H9 (cell line): ENCODE measurements around the gene ITGB8. TPM values are rescaled to one million over a fixed set of nuclear protein-coding genes. Genes with fewer than 3 reads are reported as not detected.

ENCODE experiments used
- DNase-seq: peaks from one replicate; pipeline ENCODE4 v3.0.0-alpha.2; 2017
- H2AFZ ChIP-seq: one replicate; pipeline ENCODE4 v1.6.1; 2013; ENCODE audit warnings: mild to moderate bottlenecking, low read length, control low read depth, moderate library complexity
- H2AK5ac ChIP-seq: 2 replicates; pipeline ENCODE4 v1.6.1; 2013; ENCODE audit warnings: low read length, control low read depth, mixed read lengths; ENCODE audit not compliant: insufficient read length
- H2BK120ac ChIP-seq: one replicate; pipeline ENCODE4 v1.6.1; 2013; ENCODE audit warnings: low read depth, mild to moderate bottlenecking, low read length, control low read depth, inconsistent platforms; ENCODE audit not compliant: poor library complexity, severe bottlenecking
- H2BK12ac ChIP-seq: 2 replicates; pipeline ENCODE4 v1.6.1; 2013; ENCODE audit warnings: low read length, control low read depth, mixed read lengths, low read depth; ENCODE audit not compliant: insufficient read length
- H2BK15ac ChIP-seq: 2 replicates; pipeline ENCODE4 v1.6.1; 2013; ENCODE audit warnings: low read depth, low read length, control low read depth
- H2BK20ac ChIP-seq: one replicate; pipeline ENCODE4 v1.6.1; 2013; ENCODE audit warnings: low read depth, mild to moderate bottlenecking, low read length, control low read depth, inconsistent platforms; ENCODE audit not compliant: poor library complexity, severe bottlenecking
- H2BK5ac ChIP-seq: 2 replicates; pipeline ENCODE4 v1.6.1; 2013; ENCODE audit warnings: low read length, control low read depth, mixed read lengths; ENCODE audit not compliant: insufficient read length
- H3K14ac ChIP-seq: 2 replicates; pipeline ENCODE4 v1.6.1; 2013; ENCODE audit warnings: low read length, control low read depth; ENCODE audit not compliant: insufficient read depth
- H3K18ac ChIP-seq: 2 replicates; pipeline ENCODE4 v1.6.1; 2013; ENCODE audit warnings: low read depth, mild to moderate bottlenecking, mixed read lengths, low read length, control low read depth; ENCODE audit not compliant: insufficient read length
- H3K23ac ChIP-seq: 2 replicates; pipeline ENCODE4 v1.6.1; 2013; ENCODE audit warnings: low read length, control low read depth, mixed read lengths, low read depth; ENCODE audit not compliant: insufficient read length
- H3K23me2 ChIP-seq: 2 replicates; pipeline ENCODE4 v1.6.1; 2013; ENCODE audit warnings: low read depth, mild to moderate bottlenecking, mixed read lengths, low read length, control low read depth; ENCODE audit not compliant: insufficient read length, poor library complexity, severe bottlenecking
- H3K27ac ChIP-seq: 2 replicates; pipeline ENCODE4 v1.5.1; 2013; ENCODE audit warnings: low read length, control low read depth, mixed read lengths, low read depth; ENCODE audit not compliant: insufficient read length
- H3K27me3 ChIP-seq: 2 replicates; pipeline ENCODE4 v1.6.1; 2013; ENCODE audit warnings: low read length, control low read depth, inconsistent platforms; ENCODE audit not compliant: insufficient read depth
- H3K4ac ChIP-seq: 2 replicates; pipeline ENCODE4 v1.6.1; 2013; ENCODE audit warnings: low read depth, mild to moderate bottlenecking, control low read depth, inconsistent platforms, low read length, moderate library complexity
- H3K4me1 ChIP-seq: 2 replicates; pipeline ENCODE4 v1.6.1; 2013; ENCODE audit warnings: low read length, control low read depth, inconsistent platforms; ENCODE audit not compliant: insufficient read depth
- H3K4me2 ChIP-seq: 2 replicates; pipeline ENCODE4 v1.6.1; 2013; ENCODE audit warnings: low read length, control low read depth, mixed read lengths; ENCODE audit not compliant: insufficient read length, insufficient read depth
- H3K56ac ChIP-seq: 2 replicates; pipeline ENCODE4 v1.6.1; 2013; ENCODE audit warnings: low read depth, mild to moderate bottlenecking, mixed read lengths, low read length, control low read depth; ENCODE audit not compliant: insufficient read length
- H3K79me1 ChIP-seq: 2 replicates; pipeline ENCODE4 v1.6.1; 2013; ENCODE audit warnings: low read depth, mild to moderate bottlenecking, moderate library complexity, low read length, control low read depth, inconsistent platforms; ENCODE audit not compliant: insufficient read depth, poor library complexity, severe bottlenecking
- H3K79me2 ChIP-seq: 2 replicates; pipeline ENCODE4 v1.6.1; 2013; ENCODE audit warnings: low read length, control low read depth, inconsistent platforms; ENCODE audit not compliant: insufficient read depth
- H3K9ac ChIP-seq: 2 replicates; pipeline ENCODE4 v1.6.1; 2013; ENCODE audit warnings: low read length, control low read depth, mixed read lengths; ENCODE audit not compliant: insufficient read length; ENCODE audit errors: extremely low read depth
- H3K9me3 ChIP-seq: one replicate; pipeline ENCODE4 v1.6.1; 2013; ENCODE audit warnings: low read depth, low read length, inconsistent platforms; ENCODE audit not compliant: control insufficient read depth
- H3T11ph ChIP-seq: one replicate; pipeline ENCODE4 v1.6.1; 2013; ENCODE audit warnings: mild to moderate bottlenecking, low read length, control low read depth, inconsistent platforms
- H4K20me1 ChIP-seq: one replicate; pipeline ENCODE4 v1.6.1; 2013; ENCODE audit not compliant: control insufficient read depth, insufficient read length, insufficient read depth
- H4K5ac ChIP-seq: 2 replicates; pipeline ENCODE4 v1.6.1; 2013; ENCODE audit warnings: low read depth, mild to moderate bottlenecking, mixed read lengths, low read length, control low read depth; ENCODE audit not compliant: insufficient read length
- H4K8ac ChIP-seq: replicated peaks from 2 replicates; pipeline ENCODE4 v1.6.1; 2013; ENCODE audit warnings: low read length, control low read depth, mixed read lengths, low read depth; ENCODE audit not compliant: insufficient read length
- H4K91ac ChIP-seq: 2 replicates; pipeline ENCODE4 v1.6.1; 2013; ENCODE audit warnings: low read depth, mild to moderate bottlenecking, moderate library complexity, mixed read lengths, low read length, control low read depth; ENCODE audit not compliant: insufficient read length
- H3K27ac Mint-ChIP-seq, 3 experiments: 2 replicates in 2 of 3; 3 replicates in 1 of 3; pipeline ENCODE4 v1.8.0; 2020 to 2021; ENCODE audit warnings: mixed read lengths in 3 of 3, mild to moderate bottlenecking in 1 of 3, moderate library complexity in 1 of 3
- H3K27me3 Mint-ChIP-seq: 2 replicates; pipeline ENCODE4 v1.8.0; 2021; ENCODE audit warnings: low read depth, mild to moderate bottlenecking, moderate library complexity, mixed read lengths
- H3K36me3 Mint-ChIP-seq, 3 experiments: 2 replicates in 2 of 3; 3 replicates in 1 of 3; pipeline ENCODE4 v1.8.0; 2020 to 2021; ENCODE audit warnings: low read depth in 3 of 3, mixed read lengths in 3 of 3; ENCODE audit not compliant: insufficient read depth in 1 of 3
- H3K4me1 Mint-ChIP-seq, 2 experiments: 2 replicates each; pipeline ENCODE4 v1.8.0; 2020; ENCODE audit warnings: mixed read lengths in 2 of 2
- H3K4me3 Mint-ChIP-seq, 2 experiments: 2 replicates in 1 of 2; 3 replicates in 1 of 2; pipeline ENCODE4 v1.8.0; 2020 to 2021; ENCODE audit warnings: mild to moderate bottlenecking in 2 of 2, mixed read lengths in 2 of 2, moderate library complexity in 1 of 2
- H3K9me3 Mint-ChIP-seq, 2 experiments: 2 replicates in 1 of 2; 3 replicates in 1 of 2; pipeline ENCODE4 v1.8.0; 2020; ENCODE audit warnings: mild to moderate bottlenecking in 2 of 2, mixed read lengths in 2 of 2, moderate library complexity in 1 of 2
- WGBS: extraction: QIAGEN DNeasy Blood & Tissue Kit; methylation state at CpG from one replicate; pipeline ENCODE4 v1.1.7; 2013; ENCODE audit warnings: missing lambda C conversion rate, low lambda C conversion rate, mixed read lengths; ENCODE audit not compliant: insufficient read length; ENCODE audit errors: extremely low coverage; 5-methylcytosine and 5-hydroxymethylcytosine counted together
- total RNA-seq: library from RNA; stranded (reverse); gene quantifications from 2 replicates; pipeline ENCODE4 v1.2.1, GENCODE V29; 2021
- TF ChIP-seq, protein P1 (sequence below): fragments of 200-600 bp; sonication (generic); conservative IDR thresholded peaks from 3 replicates; pipeline ENCODE4 v1.8.0; 2021; ENCODE audit warnings: antibody characterized with exemption, mild to moderate bottlenecking

ITGB8 gene
- total RNA-seq, 1 experiment from 2014 or later: 7.6 TPM

DNA sequence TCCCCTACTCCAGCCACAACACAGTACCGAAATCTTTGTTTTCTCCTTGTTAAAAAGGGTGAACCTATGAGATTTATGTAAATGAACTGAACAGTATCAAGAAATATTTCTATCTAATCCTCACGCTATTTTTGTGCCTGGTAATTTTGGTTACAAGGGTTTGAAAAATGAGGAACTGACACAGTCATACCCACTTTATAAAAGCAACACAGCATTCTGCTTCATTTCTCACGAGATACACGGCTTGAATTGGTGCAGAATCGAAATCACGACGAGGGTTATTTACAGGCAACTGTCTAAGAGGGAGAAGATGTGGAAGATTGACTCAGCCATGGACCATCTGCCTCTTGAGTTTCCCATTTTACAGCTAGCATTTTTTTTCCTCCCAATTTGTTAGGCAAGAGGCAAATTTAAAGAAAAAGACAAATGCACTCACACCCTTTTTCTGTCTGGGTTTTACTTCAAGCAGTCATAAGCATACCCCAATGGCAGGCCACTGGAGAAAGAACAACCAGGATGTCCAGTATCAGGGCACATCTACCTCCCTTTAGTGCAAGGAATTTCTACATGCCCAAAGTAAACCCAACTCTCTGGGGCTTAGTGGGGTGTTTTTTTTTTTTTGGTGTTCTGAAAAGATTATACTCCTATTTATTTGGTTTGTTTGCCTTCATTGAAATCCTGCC is 108.1 kb downstream of the ITGB8 start:
- Mint-ChIP-seq H3K36me3 (no peaks in the 10 kb centered on the region), H3K27ac (no peak overlapping the region), H3K27me3 (no peaks in the 10 kb centered on the region), H3K4me3 (no peak overlapping the region), H3K4me1 (peaks cover 8 to 16% of the 10 kb centered on the region in 2 experiments), H3K9me3 (no peaks in the 10 kb centered on the region)
- no peaks in the 10 kb centered on the region for H3K9me3 ChIP-seq
- no peak overlapping the region for H3K9ac ChIP-seq
- no peak overlapping the region for H4K5ac ChIP-seq
- H4K20me1 ChIP-seq: no peaks in the 10 kb centered on the region
- TF ChIP-seq, protein P1, sequence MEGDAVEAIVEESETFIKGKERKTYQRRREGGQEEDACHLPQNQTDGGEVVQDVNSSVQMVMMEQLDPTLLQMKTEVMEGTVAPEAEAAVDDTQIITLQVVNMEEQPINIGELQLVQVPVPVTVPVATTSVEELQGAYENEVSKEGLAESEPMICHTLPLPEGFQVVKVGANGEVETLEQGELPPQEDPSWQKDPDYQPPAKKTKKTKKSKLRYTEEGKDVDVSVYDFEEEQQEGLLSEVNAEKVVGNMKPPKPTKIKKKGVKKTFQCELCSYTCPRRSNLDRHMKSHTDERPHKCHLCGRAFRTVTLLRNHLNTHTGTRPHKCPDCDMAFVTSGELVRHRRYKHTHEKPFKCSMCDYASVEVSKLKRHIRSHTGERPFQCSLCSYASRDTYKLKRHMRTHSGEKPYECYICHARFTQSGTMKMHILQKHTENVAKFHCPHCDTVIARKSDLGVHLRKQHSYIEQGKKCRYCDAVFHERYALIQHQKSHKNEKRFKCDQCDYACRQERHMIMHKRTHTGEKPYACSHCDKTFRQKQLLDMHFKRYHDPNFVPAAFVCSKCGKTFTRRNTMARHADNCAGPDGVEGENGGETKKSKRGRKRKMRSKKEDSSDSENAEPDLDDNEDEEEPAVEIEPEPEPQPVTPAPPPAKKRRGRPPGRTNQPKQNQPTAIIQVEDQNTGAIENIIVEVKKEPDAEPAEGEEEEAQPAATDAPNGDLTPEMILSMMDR: no peak
- no peak overlapping the region for H2BK12ac ChIP-seq
- no peak overlapping the region for H2AK5ac ChIP-seq
- H3K27ac ChIP-seq: no peak overlapping the region
- H3K4ac ChIP-seq: no peak overlapping the region
- H3K18ac ChIP-seq: no peak overlapping the region
- H3K4me2 ChIP-seq: no peak overlapping the region
- H2AFZ ChIP-seq: no peak overlapping the region
- H3K56ac ChIP-seq: no peak overlapping the region
- H3T11ph ChIP-seq: no peak overlapping the region
- no peak overlapping the region for H2BK20ac ChIP-seq
- no peaks in the 10 kb centered on the region for H3K79me2 ChIP-seq
- no peak overlapping the region for H2BK120ac ChIP-seq
- no peak overlapping the region for H4K8ac ChIP-seq
- no peak overlapping the region for H3K23ac ChIP-seq
- DNase-seq: no peak
- H2BK15ac ChIP-seq: no peak overlapping the region
- no peak overlapping the region for H4K91ac ChIP-seq
- no peak overlapping the region for H2BK5ac ChIP-seq
- H3K23me2 ChIP-seq: no peaks in the 10 kb centered on the region
- H3K79me1 ChIP-seq: no peaks in the 10 kb centered on the region
- H3K27me3 ChIP-seq: no peaks in the 10 kb centered on the region; the same call in 1 of the 2 replicates
- no peak overlapping the region for H3K14ac ChIP-seq
- no peaks in the 10 kb centered on the region; the same call in 1 of the 2 replicates for H3K4me1 ChIP-seq
- WGBS: no CpG with 5 or more reads among the region's 7 CpGs
